Endothelial cell of umbilical vein (primary cell): Measurements from ENCODE around the gene RDH14.

Experiments used
- EZH2 ChIP-seq: IDR thresholded peaks from 2 replicates; pipeline ENCODE4 v1.6.1; 2012; ENCODE audit warnings: borderline replicate concordance, low read depth, mild to moderate bottlenecking, moderate library complexity, low read length, inconsistent platforms; ENCODE audit not compliant: severe bottlenecking
- GATA2 ChIP-seq: IDR thresholded peaks from 2 replicates; pipeline ENCODE4 v1.7.0; 2011; ENCODE audit warnings: low read depth, mild to moderate bottlenecking, moderate library complexity, mixed read lengths, low read length; ENCODE audit not compliant: insufficient read length, insufficient read depth
- JUN ChIP-seq: IDR thresholded peaks from 2 replicates; pipeline ENCODE4 v1.6.1; 2011; ENCODE audit warnings: borderline replicate concordance, low read depth; ENCODE audit not compliant: insufficient read length, insufficient read depth
- MYC ChIP-seq: IDR thresholded peaks from one replicate; pipeline ENCODE4 v1.6.1; 2011; ENCODE audit warnings: mild to moderate bottlenecking, low read depth, low read length
- POLR2A ChIP-seq: IDR thresholded peaks from 2 replicates; pipeline ENCODE4 v1.6.1; 2012; ENCODE audit warnings: low read depth, mild to moderate bottlenecking, control low read depth, low read length
- POLR2AphosphoS5 ChIP-seq: IDR thresholded peaks from 2 replicates; pipeline ENCODE4 v1.6.1; 2012; ENCODE audit warnings: low read depth, mild to moderate bottlenecking, control low read depth, low read length, moderate library complexity; ENCODE audit not compliant: insufficient read depth
- TF ChIP-seq, protein P1 (sequence below), 2 donors: IDR thresholded peaks; 1 replicate in 1 of 2; 2 replicates in 1 of 2; pipeline ENCODE4 v1.5.1; 2011; ENCODE audit warnings: low read length in 2 of 2, mild to moderate bottlenecking in 2 of 2, moderate library complexity in 2 of 2, control low read depth in 1 of 2, inconsistent platforms in 1 of 2, low read depth in 1 of 2; ENCODE audit not compliant: insufficient read depth in 1 of 2; ENCODE audit errors: extremely low read depth in 1 of 2
- TF ChIP-seq, protein P2 (sequence below): IDR thresholded peaks from 2 replicates; pipeline ENCODE4 v1.6.1; 2011; ENCODE audit not compliant: insufficient read depth, insufficient read length

DNA sequence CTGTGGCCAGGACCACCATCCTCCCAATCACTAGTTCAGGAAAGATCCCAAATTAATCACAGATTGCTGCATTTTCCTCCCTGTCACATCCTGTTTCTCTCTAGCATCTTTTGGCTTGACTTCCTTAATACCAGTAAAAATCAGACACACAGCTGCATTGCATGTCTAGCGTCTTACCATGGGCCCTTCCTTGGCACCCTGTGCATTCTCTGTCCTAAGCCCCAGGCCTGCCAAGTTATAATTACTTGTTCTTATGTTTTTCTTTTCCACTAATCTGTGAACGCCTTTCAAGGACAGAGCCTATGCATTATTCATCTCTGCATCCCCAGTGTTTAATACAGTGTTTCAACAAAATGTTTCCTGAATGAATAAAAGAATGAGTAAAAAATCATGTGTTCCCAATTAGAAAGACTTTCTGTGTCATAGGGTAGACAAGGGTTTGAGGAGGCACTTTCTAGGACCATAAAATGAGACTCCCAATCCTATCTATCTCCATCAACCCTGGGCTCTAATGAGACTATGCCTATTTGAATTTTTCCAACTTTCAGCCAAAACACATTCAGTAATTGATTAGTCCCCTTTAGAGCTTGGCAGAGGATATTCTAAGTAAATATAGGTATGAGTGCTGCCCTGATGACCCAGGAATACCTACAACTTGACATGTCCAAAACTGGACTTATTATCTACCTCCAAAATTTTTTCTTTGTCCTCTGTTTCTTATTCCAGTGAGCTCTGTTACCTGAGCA lies 39.2 kb upstream of the RDH14 start:
- TF ChIP-seq POLR2A (no peak), POLR2AphosphoS5 (no peak), GATA2 (no peak), MYC (no peak), EZH2 (no peak), JUN (no peak)
- TF ChIP-seq, protein P1, sequence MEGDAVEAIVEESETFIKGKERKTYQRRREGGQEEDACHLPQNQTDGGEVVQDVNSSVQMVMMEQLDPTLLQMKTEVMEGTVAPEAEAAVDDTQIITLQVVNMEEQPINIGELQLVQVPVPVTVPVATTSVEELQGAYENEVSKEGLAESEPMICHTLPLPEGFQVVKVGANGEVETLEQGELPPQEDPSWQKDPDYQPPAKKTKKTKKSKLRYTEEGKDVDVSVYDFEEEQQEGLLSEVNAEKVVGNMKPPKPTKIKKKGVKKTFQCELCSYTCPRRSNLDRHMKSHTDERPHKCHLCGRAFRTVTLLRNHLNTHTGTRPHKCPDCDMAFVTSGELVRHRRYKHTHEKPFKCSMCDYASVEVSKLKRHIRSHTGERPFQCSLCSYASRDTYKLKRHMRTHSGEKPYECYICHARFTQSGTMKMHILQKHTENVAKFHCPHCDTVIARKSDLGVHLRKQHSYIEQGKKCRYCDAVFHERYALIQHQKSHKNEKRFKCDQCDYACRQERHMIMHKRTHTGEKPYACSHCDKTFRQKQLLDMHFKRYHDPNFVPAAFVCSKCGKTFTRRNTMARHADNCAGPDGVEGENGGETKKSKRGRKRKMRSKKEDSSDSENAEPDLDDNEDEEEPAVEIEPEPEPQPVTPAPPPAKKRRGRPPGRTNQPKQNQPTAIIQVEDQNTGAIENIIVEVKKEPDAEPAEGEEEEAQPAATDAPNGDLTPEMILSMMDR (IDR thresholded peaks at IDR 0.05; ENCODE audit: extremely low read depth in 1 of 2, insufficient read depth in 1 of 2, low read depth in 1 of 2, low read length in 2 of 2) = no peak
- TF ChIP-seq, protein P2, sequence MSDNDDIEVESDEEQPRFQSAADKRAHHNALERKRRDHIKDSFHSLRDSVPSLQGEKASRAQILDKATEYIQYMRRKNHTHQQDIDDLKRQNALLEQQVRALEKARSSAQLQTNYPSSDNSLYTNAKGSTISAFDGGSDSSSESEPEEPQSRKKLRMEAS = no peak
